GM12892 (cell line): ENCODE measurements around the gene CDC42SE2.
A peak's percentile ranks its signal among the peaks of the same experiment; 100 is the strongest.

ENCODE experiments used
- POLR2A ChIP-seq: IDR thresholded peaks from 2 replicates; pipeline ENCODE4 v1.6.1; 2011; ENCODE audit warnings: low read depth, low read length, control low read depth
- POLR2AphosphoS5 ChIP-seq: IDR thresholded peaks from 2 replicates; pipeline ENCODE4 v1.6.1; 2011; ENCODE audit warnings: low read depth, low read length, control low read depth
- TAF1 ChIP-seq: IDR thresholded peaks from 2 replicates; pipeline ENCODE4 v1.6.1; 2011; ENCODE audit warnings: low read depth, mild to moderate bottlenecking, control low read depth, low read length, borderline replicate concordance

GRCh38 chr5:131252824-131253171, 11.1 kb upstream of the CDC42SE2 start:
- peak; percentile 75 for TF ChIP-seq POLR2AphosphoS5
- TF ChIP-seq POLR2A = peak; percentile 73
- TF ChIP-seq TAF1 = peak; percentile 61; the same call in 1 of the 2 replicates
